Mesendoderm (in vitro differentiated cells): ENCODE measurements around the gene LPIN2.
"Not testable (repeated sequence)": the region's sequence is repeated elsewhere in the genome, so short reads cannot be mapped to it uniquely, and the experiment has no call there.

ENCODE experiments used
- DNase-seq: peaks from one replicate; pipeline ENCODE4 v3.0.0; 2013
- H2AK5ac ChIP-seq: 2 replicates; pipeline ENCODE4 v1.6.1; 2013; ENCODE audit warnings: low read length, inconsistent platforms
- H2BK120ac ChIP-seq: 2 replicates; pipeline ENCODE4 v1.6.1; 2013; ENCODE audit warnings: low read depth, mild to moderate bottlenecking, low read length, moderate library complexity, mixed read lengths
- H2BK15ac ChIP-seq: replicated peaks from 2 replicates; pipeline ENCODE4 v1.6.1; 2013; ENCODE audit warnings: low read depth, mild to moderate bottlenecking, moderate library complexity
- H2BK5ac ChIP-seq: 2 replicates; pipeline ENCODE4 v1.6.1; 2013; ENCODE audit warnings: low read length, inconsistent platforms
- H3K18ac ChIP-seq: 2 replicates; pipeline ENCODE4 v1.6.1; 2013; ENCODE audit warnings: mild to moderate bottlenecking, low read length, mixed read lengths
- H3K23ac ChIP-seq: one replicate; pipeline ENCODE4 v1.6.1; 2013; ENCODE audit warnings: low read length
- H3K27ac ChIP-seq: 2 replicates; pipeline ENCODE4 v1.5.1; 2013; ENCODE audit warnings: low read depth, mild to moderate bottlenecking, inconsistent platforms, low read length, moderate library complexity
- H3K27me3 ChIP-seq: 2 replicates; pipeline ENCODE4 v1.6.1; 2013; ENCODE audit warnings: low read length, control low read depth, mild to moderate bottlenecking, inconsistent platforms; ENCODE audit not compliant: insufficient read depth, poor library complexity
- H3K36me3 ChIP-seq: 2 replicates; pipeline ENCODE4 v1.6.1; 2013; ENCODE audit warnings: low read length, inconsistent platforms; ENCODE audit not compliant: control insufficient read depth, insufficient read depth
- H3K4ac ChIP-seq: one replicate; pipeline ENCODE4 v1.6.1; 2013; ENCODE audit warnings: low read depth, mild to moderate bottlenecking, low read length, moderate library complexity
- H3K4me1 ChIP-seq: 2 replicates; pipeline ENCODE4 v1.6.1; 2013; ENCODE audit warnings: low read depth, low read length, inconsistent platforms; ENCODE audit not compliant: control insufficient read depth
- H3K4me2 ChIP-seq: 2 replicates; pipeline ENCODE4 v1.6.1; 2013; ENCODE audit warnings: low read length
- H3K4me3 ChIP-seq: 2 replicates; pipeline ENCODE4 v1.5.1; 2013; ENCODE audit warnings: mild to moderate bottlenecking, low read length
- H3K56ac ChIP-seq: one replicate; pipeline ENCODE4 v1.6.1; 2013; ENCODE audit warnings: low read length
- H3K79me1 ChIP-seq: 2 replicates; pipeline ENCODE4 v1.6.1; 2013; ENCODE audit warnings: low read length, inconsistent platforms
- H3K79me2 ChIP-seq: 2 replicates; pipeline ENCODE4 v1.6.1; 2013; ENCODE audit warnings: mild to moderate bottlenecking, low read length; ENCODE audit not compliant: control insufficient read depth, insufficient read depth
- H3K9ac ChIP-seq: 2 replicates; pipeline ENCODE4 v1.6.1; 2013; ENCODE audit warnings: low read length, inconsistent platforms
- H4K5ac ChIP-seq: one replicate; pipeline ENCODE4 v1.6.1; 2013; ENCODE audit warnings: low read length
- H4K8ac ChIP-seq: one replicate; pipeline ENCODE4 v1.6.1; 2013; ENCODE audit warnings: low read depth, mild to moderate bottlenecking, control low read depth, low read length, moderate library complexity
- WGBS: extraction: QIAGEN DNeasy Blood & Tissue Kit; methylation state at CpG from one replicate; pipeline ENCODE4 v1.1.7; 2013; ENCODE audit warnings: low lambda C conversion rate, missing lambda C conversion rate; ENCODE audit not compliant: insufficient coverage; ENCODE audit errors: extremely low coverage; 5-methylcytosine and 5-hydroxymethylcytosine counted together

Gene LPIN2

DNA sequence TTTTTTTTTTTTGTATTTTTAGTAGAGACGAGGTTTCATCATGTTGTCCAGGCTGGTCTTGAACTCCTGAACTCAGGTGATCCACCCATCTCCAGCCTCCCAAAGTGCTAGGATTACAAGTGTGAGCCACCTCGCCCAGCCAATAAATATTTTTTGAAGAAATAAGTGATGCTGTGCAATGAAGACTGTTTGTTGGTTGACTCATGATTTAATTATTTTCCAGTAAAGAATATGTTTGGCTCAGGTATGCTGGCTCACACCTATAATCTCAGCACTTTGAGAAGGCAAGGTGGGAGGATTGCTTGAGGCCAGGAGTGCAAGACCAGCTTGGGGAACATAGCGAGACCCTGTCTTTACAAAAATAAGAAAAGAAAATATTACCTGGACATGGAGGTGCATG is 41.8 kb upstream of the LPIN2 start:
- Histone ChIP-seq H3K79me2 (no peaks in the 10 kb centered on the region), H3K9ac (no peak overlapping the region), H3K36me3 (no peaks in the 10 kb centered on the region), H2BK120ac (no peak overlapping the region), H3K4me3 (no peak overlapping the region), H3K79me1 (no peaks in the 10 kb centered on the region), H3K18ac (no peak overlapping the region), H3K27me3 (no peaks in the 10 kb centered on the region), H3K4me2 (no peak overlapping the region), H2BK15ac (peak overlapping the region; percentile 8), H3K56ac (no peak overlapping the region), H4K5ac (no peak overlapping the region), H4K8ac (no peak overlapping the region), H2BK5ac (no peak overlapping the region), H3K4ac (peak overlapping the region; percentile 46), H3K27ac (no peak overlapping the region), H3K23ac (no peak overlapping the region), H2AK5ac (no peak overlapping the region), H3K4me1 (no peaks in the 10 kb centered on the region)
- no CpG with 5 or more reads among the region's 3 CpGs for WGBS
- DNase-seq = no peak

- H3K27ac ChIP-seq = no peak overlapping the region
- H3K36me3 ChIP-seq = no peaks in the 10 kb centered on the region
- H3K79me1 ChIP-seq = no peaks in the 10 kb centered on the region
- H3K56ac ChIP-seq = no peak overlapping the region
- H2AK5ac ChIP-seq = no peak overlapping the region
- H3K27me3 ChIP-seq = no peaks in the 10 kb centered on the region
- no peak overlapping the region for H3K4ac ChIP-seq
- H3K23ac ChIP-seq = no peak overlapping the region
- H3K9ac ChIP-seq = no peak overlapping the region
- no peak overlapping the region for H2BK15ac ChIP-seq
- WGBS = 100% methylated on average over 3 of the region's 6 CpGs
- H2BK120ac ChIP-seq = no peak overlapping the region
- H4K5ac ChIP-seq = no peak overlapping the region
- no peaks in the 10 kb centered on the region for H3K79me2 ChIP-seq
- H4K8ac ChIP-seq = no peak overlapping the region
- H3K4me1 ChIP-seq = no peaks in the 10 kb centered on the region
- H3K18ac ChIP-seq = no peak overlapping the region
- H3K4me2 ChIP-seq = no peak overlapping the region
- H3K4me3 ChIP-seq = no peak overlapping the region
- no peak overlapping the region for H2BK5ac ChIP-seq
- DNase-seq = no peak
These were observed 41.3 kb upstream of the LPIN2 start for GRCh38 chr18:3054214-3054613.

GRCh38 chr18:3053081-3053480 is 40.1 kb upstream of the LPIN2 start:
- Histone ChIP-seq H3K4me1 (no peaks in the 10 kb centered on the region), H2BK15ac (no peak overlapping the region), H4K8ac (no peak overlapping the region), H3K18ac (no peak overlapping the region), H2AK5ac (no peak overlapping the region), H3K9ac (no peak overlapping the region), H3K4me2 (no peak overlapping the region), H2BK120ac (no peak overlapping the region), H4K5ac (no peak overlapping the region), H3K4ac (no peak overlapping the region), H3K27me3 (no peaks in the 10 kb centered on the region), H3K56ac (no peak overlapping the region), H3K36me3 (no peaks in the 10 kb centered on the region), H2BK5ac (no peak overlapping the region), H3K4me3 (no peak overlapping the region), H3K23ac (no peak overlapping the region), H3K27ac (no peak overlapping the region), H3K79me2 (no peaks in the 10 kb centered on the region), H3K79me1 (no peaks in the 10 kb centered on the region)
- no peak for DNase-seq
- no CpG with 5 or more reads among the region's 4 CpGs for WGBS

DNA sequence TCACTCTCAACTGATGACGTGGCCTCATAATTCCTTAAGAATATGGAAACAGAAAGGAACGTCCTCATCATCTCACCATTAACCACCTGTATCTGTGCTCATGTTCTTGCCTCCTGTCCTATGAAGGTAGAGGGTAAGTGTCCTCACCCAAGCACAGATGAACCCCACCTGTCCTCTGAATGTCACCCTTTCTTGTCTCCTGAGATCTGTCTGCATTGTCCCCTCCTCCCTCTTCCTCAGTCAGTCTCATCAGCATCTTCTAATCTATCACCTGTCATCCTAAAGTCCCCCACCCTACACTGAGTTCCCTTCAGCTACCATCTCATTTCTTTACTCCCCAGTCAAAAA is 39.4 kb upstream of the LPIN2 start:
- DNase-seq = no peak
- H4K5ac ChIP-seq = no peak overlapping the region

DNA sequence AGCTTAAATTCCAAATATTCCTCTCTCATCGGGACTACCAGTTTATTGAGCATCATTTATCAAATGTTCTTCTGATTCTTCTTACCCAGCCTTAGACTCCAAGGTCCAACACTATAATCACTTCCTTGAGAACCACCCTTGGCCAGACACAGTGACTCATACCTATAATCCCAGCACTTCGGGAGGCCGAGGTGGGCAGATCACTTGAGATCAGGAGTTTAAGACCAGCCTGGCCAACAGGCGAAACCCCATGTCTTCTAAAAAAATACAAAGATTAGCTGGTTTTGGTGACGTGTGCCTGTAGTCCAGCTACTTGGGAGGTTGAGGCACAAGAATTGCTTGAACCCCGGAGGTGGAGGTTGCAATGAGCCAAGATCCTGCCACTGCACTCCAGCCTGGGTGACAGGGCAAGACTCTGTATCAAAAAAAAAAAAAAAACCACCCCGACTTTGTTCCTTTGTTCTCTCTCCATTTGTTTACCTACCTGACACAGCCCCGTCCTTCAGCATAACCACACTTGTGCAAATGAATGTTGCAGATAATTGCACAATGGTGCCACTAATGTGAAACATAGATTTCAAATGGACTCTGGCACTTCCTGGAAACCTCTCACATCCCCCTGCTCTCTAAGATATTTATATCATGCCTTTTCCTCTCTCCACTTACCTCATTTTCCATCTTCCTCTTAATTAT is 38.9 kb upstream of the LPIN2 start:
- Histone ChIP-seq H3K23ac (no peak overlapping the region), H2BK15ac (no peak overlapping the region), H3K79me1 (no peaks in the 10 kb centered on the region), H3K4me3 (no peak overlapping the region), H2AK5ac (no peak overlapping the region), H3K27ac (no peak overlapping the region), H3K56ac (no peak overlapping the region), H3K4ac (no peak overlapping the region), H2BK120ac (no peak overlapping the region), H3K79me2 (no peaks in the 10 kb centered on the region), H3K27me3 (no peaks in the 10 kb centered on the region), H4K5ac (no peak overlapping the region), H2BK5ac (no peak overlapping the region), H3K36me3 (no peaks in the 10 kb centered on the region), H3K18ac (no peak overlapping the region), H4K8ac (no peak overlapping the region), H3K4me2 (no peak overlapping the region), H3K9ac (no peak overlapping the region), H3K4me1 (no peaks in the 10 kb centered on the region)
- no peak for DNase-seq
- WGBS = no CpG with 5 or more reads among the region's 8 CpGs

More for the DNA sequence above, 39.4 kb upstream of the LPIN2 start:
- Histone ChIP-seq H3K4me1 (no peaks in the 10 kb centered on the region), H2BK120ac (no peak overlapping the region), H3K36me3 (no peaks in the 10 kb centered on the region), H3K9ac (no peak overlapping the region), H3K18ac (no peak overlapping the region), H3K4me3 (no peak overlapping the region), H2AK5ac (no peak overlapping the region), H4K8ac (no peak overlapping the region), H3K56ac (no peak overlapping the region), H3K27me3 (no peaks in the 10 kb centered on the region), H2BK15ac (no peak overlapping the region), H3K4me2 (no peak overlapping the region), H2BK5ac (no peak overlapping the region), H3K4ac (no peak overlapping the region), H3K27ac (no peak overlapping the region), H3K23ac (no peak overlapping the region), H3K79me2 (no peaks in the 10 kb centered on the region), H3K79me1 (no peaks in the 10 kb centered on the region)
- 80% methylated on average over 1 of the region's 2 CpGs for WGBS

DNA sequence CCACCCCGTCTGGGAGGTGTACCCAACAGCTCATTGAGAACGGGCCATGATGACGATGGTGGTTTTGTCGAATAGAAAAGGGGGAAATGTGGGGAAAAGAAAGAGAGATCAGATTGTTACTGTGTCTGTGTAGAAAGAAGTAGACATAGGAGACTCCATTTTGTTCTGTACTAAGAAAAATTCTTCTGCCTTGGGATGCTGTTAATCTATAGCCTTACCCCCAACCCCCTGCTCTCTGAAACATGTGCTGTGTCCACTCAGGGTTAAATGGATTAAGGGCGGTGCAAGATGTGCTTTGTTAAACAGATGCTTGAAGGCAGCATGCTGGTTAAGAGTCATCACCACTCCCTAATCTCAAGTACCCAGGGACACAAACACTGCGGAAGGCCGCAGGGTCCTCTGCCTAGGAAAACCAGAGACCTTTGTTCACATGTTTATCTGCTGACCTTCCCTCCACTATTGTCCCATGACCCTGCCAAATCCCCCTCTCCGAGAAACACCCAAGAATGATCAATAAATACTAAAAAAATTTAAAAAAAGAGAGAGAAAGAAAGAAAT is 37.0 kb upstream of the LPIN2 start:
- H3K18ac ChIP-seq, H3K79me2 ChIP-seq, H3K27ac ChIP-seq, H3K4me3 ChIP-seq, H3K4me1 ChIP-seq, H2BK15ac ChIP-seq, H3K36me3 ChIP-seq, H4K8ac ChIP-seq, H2BK120ac ChIP-seq, H3K9ac ChIP-seq, H4K5ac ChIP-seq, H3K27me3 ChIP-seq, H2AK5ac ChIP-seq, H3K23ac ChIP-seq, DNase-seq, H3K56ac ChIP-seq, H3K4ac ChIP-seq, H3K79me1 ChIP-seq, H3K4me2 ChIP-seq, H2BK5ac ChIP-seq: not testable (repeated sequence)
- WGBS = no CpG with 5 or more reads among the region's 8 CpGs
